Lower leg skin (tissue), 4 donors: ENCODE data around the gene NDST4. TPM values are rescaled to one million over a fixed set of nuclear protein-coding genes. Genes with fewer than 3 reads are reported as not detected.
"Not testable (repeated sequence)": the region's sequence is repeated elsewhere in the genome, so short reads cannot be mapped to it uniquely, and the experiment has no call there.

Experiments
- DNase-seq, 2 donors: peaks; one replicate each; pipeline ENCODE4 v3.0.0-alpha.2; 2019; ENCODE audit warnings: low spot score in 2 of 2
- H3K4me3 ChIP-seq: fragments of 200-600 bp; sonication (generic); 2 replicates; pipeline ENCODE4 v1.5.1; 2017; ENCODE audit warnings: mild to moderate bottlenecking, low read depth; ENCODE audit not compliant: poor library complexity, severe bottlenecking
- CTCF ChIP-seq, 3 donors: fragments of 450-650 bp; IDR thresholded peaks; one replicate each; pipeline ENCODE4 v1.5.1; 2016; ENCODE audit warnings: antibody characterized with exemption in 3 of 3, mild to moderate bottlenecking in 3 of 3, moderate library complexity in 2 of 3
- POLR2A ChIP-seq, 2 donors: fragments of 450-650 bp; IDR thresholded peaks; one replicate each; pipeline ENCODE4 v1.6.1; 2016 to 2017; ENCODE audit warnings: antibody characterized with exemption in 2 of 2, mild to moderate bottlenecking in 1 of 2, moderate library complexity in 1 of 2
- WGBS, 2 donors: methylation state at CpG; one replicate each; pipeline ENCODE4 v1.1.5; 2018; 5-methylcytosine and 5-hydroxymethylcytosine counted together
- intact Hi-C: fragments of 100-400 bp; cut with DNase I; formaldehyde crosslinking; loops from one replicate; pipeline ENCODE4 v1.15.0; 2023; ENCODE audit warnings: low total_unique reads
- total RNA-seq, 4 donors: library from RNA; depleted of rRNA; stranded (reverse); fragments of >200 nt; gene quantifications; one replicate each; pipeline ENCODE4 v1.1.0, GENCODE V29; 2016

The NDST4 gene
- total RNA-seq, 4 donors from 2014 or later, result not detected

GRCh38 chr4:114997576-114998247 is 115.7 kb downstream of the NDST4 start:
- WGBS, 2 donors, result 47 to 55% methylated on average over 2 of the region's 2 CpGs
- no peak for TF ChIP-seq CTCF (IDR thresholded peaks at IDR 0.05)
- TF ChIP-seq POLR2A (IDR thresholded peaks at IDR 0.05), result no peak
- no peak overlapping the region for H3K4me3 ChIP-seq
- intact Hi-C loops, result no loop called here
- no peak for DNase-seq

GRCh38 chr4:114986133-114986532 is 127.3 kb downstream of the NDST4 start:
- DNase-seq, result no peak
- intact Hi-C loops, result no loop called here
- TF ChIP-seq CTCF (IDR thresholded peaks at IDR 0.05) (no peak), POLR2A (IDR thresholded peaks at IDR 0.05) (no peak)
- 67 to 72% methylated on average over 4 of the region's 4 CpGs for WGBS, 2 donors
- H3K4me3 ChIP-seq, result no peak overlapping the region

- H3K4me3 ChIP-seq, result no peak overlapping the region
- TF ChIP-seq CTCF (IDR thresholded peaks at IDR 0.05) (no peak), POLR2A (IDR thresholded peaks at IDR 0.05) (no peak)
- intact Hi-C loops, result no loop called here
- WGBS, 2 donors, result 73 to 75% methylated on average over 5 of the region's 5 CpGs
- no peak for DNase-seq
Observed at GRCh38 chr4:114980932-114981708, 132.3 kb downstream of the NDST4 start.

GRCh38 chr4:114980399-114980798 is 133.0 kb downstream of the NDST4 start:
- intact Hi-C loops, DNase-seq, H3K4me3 ChIP-seq: not testable (repeated sequence)
- WGBS, 2 donors, result 86 to 88% methylated on average over 7 of the region's 7 CpGs

- no peak for DNase-seq
- intact Hi-C loops, result no loop called here
- TF ChIP-seq POLR2A (IDR thresholded peaks at IDR 0.05) (no peak), CTCF (IDR thresholded peaks at IDR 0.05) (no peak)
- H3K4me3 ChIP-seq, result no peak overlapping the region
- WGBS, 2 donors, result 93 to 98% methylated on average over 1 of the region's 1 CpG
Observed at GRCh38 chr4:114976901-114977300, 136.5 kb downstream of the NDST4 start.

GRCh38 chr4:114964026-114964425 is 149.4 kb downstream of the NDST4 start:
- no peak overlapping the region for H3K4me3 ChIP-seq
- no peak for DNase-seq
- no peak for TF ChIP-seq POLR2A (IDR thresholded peaks at IDR 0.05)
- intact Hi-C loops, result no loop called here
